Activated CD8-positive, alpha-beta T cell treated with anti-CD3 and anti-CD28 coated beads for 36 hours (primary cell): ENCODE measurements around the gene PPP3CA. TPM values are rescaled to one million over a fixed set of nuclear protein-coding genes. Genes with fewer than 3 reads are reported as not detected.
A peak's percentile ranks its signal among the peaks of the same experiment; 100 is the strongest.

Experiments
- ATAC-seq: fragments of 200-7000 bp; cut with Tn5 transposase; one replicate; pipeline ENCODE4 v1.10.0; 2021; ENCODE audit warnings: mild to moderate bottlenecking, moderate library complexity
- CTCF ChIA-PET: fragments of 350-600 bp; sonication (Branson Sonifier 250); formaldehyde crosslinking; loops from one replicate; lab custom pipeline; 2021; ENCODE audit warnings: antibody characterized with exemption; lab: Charles Lee
- POLR2A ChIA-PET: fragments of 350-600 bp; sonication (Branson Sonifier 250); formaldehyde crosslinking; loops from one replicate; lab custom pipeline; 2021; ENCODE audit warnings: antibody characterized with exemption; lab: Charles Lee
- DNase-seq: peaks from one replicate; pipeline ENCODE4 v3.0.0-alpha.2; 2020
- H3K27ac Mint-ChIP-seq: one replicate; pipeline ENCODE4 v1.8.0; 2021; ENCODE audit warnings: mild to moderate bottlenecking, mixed read lengths
- H3K27me3 Mint-ChIP-seq: one replicate; pipeline ENCODE4 v1.8.0; 2021; ENCODE audit warnings: mixed read lengths
- H3K36me3 Mint-ChIP-seq: one replicate; pipeline ENCODE4 v1.8.0; 2021; ENCODE audit warnings: low read depth, mixed read lengths
- H3K4me1 Mint-ChIP-seq: one replicate; pipeline ENCODE4 v1.8.0; 2021; ENCODE audit warnings: low read depth, mixed read lengths
- H3K4me3 Mint-ChIP-seq: one replicate; pipeline ENCODE4 v1.8.0; 2021; ENCODE audit warnings: mild to moderate bottlenecking, moderate library complexity, mixed read lengths
- H3K9me3 Mint-ChIP-seq: one replicate; pipeline ENCODE4 v1.8.0; 2021; ENCODE audit warnings: mixed read lengths
- CTCF ChIP-seq: fragments of 200-600 bp; IDR thresholded peaks from one replicate; pipeline ENCODE4 v1.8.0; 2022; ENCODE audit warnings: antibody characterized with exemption, mild to moderate bottlenecking
- intact Hi-C: fragments of 100-400 bp; cut with micrococcal nuclease; formaldehyde crosslinking; loops from one replicate; pipeline ENCODE4 v1.10.0; 2022
- total RNA-seq, 2 experiments: library from RNA; stranded (reverse); gene quantifications; one replicate each; pipeline ENCODE4 v1.2.3, GENCODE V29; 2021

PPP3CA gene
- total RNA-seq, 2 experiments from 2014 or later: 11.8 to 12.7 TPM

- Mint-ChIP-seq H3K27ac (no peak overlapping the region), H3K27me3 (no peaks in the 10 kb centered on the region), H3K4me1 (peaks cover 39% of the 10 kb centered on the region), H3K36me3 (no peaks in the 10 kb centered on the region), H3K4me3 (no peak overlapping the region), H3K9me3 (no peaks in the 10 kb centered on the region)
- DNase-seq: no peak
- intact Hi-C loops: no loop called here
- TF ChIP-seq CTCF: no peak
- ATAC-seq: no peak
- ChIA-PET POLR2A (no interaction called here), CTCF (no interaction called here)
Observed at GRCh38 chr4:101309925-101310324, 37.4 kb downstream of the PPP3CA start.

- ChIA-PET CTCF (no interaction called here), POLR2A (no interaction called here)
- Mint-ChIP-seq H3K4me3 (no peak overlapping the region), H3K4me1 (peaks cover 41% of the 10 kb centered on the region), H3K9me3 (no peaks in the 10 kb centered on the region), H3K27ac (no peak overlapping the region), H3K27me3 (no peaks in the 10 kb centered on the region), H3K36me3 (no peaks in the 10 kb centered on the region)
- intact Hi-C loops: no loop called here
- DNase-seq: no peak
- ATAC-seq: no peak
- TF ChIP-seq CTCF: no peak
Observed at GRCh38 chr4:101307899-101308298, 39.4 kb downstream of the PPP3CA start.

GRCh38 chr4:101306764-101307615 is 40.3 kb downstream of the PPP3CA start:
- no peaks in the 10 kb centered on the region for H3K27me3 Mint-ChIP-seq
- no peaks in the 10 kb centered on the region for H3K9me3 Mint-ChIP-seq
- DNase-seq (no peak), ATAC-seq (no peak)
- CTCF ChIA-PET: interaction anchor here (0.7 to 1.2 kb wide), 4 partner anchors 24 to 423 kb away, joined by 3 to 4 read pairs (median 3); no protein-coding TSS in a partner anchor
- TF ChIP-seq CTCF: no peak
- no peak overlapping the region for H3K27ac Mint-ChIP-seq
- intact Hi-C loops: no loop called here
- H3K36me3 Mint-ChIP-seq: no peaks in the 10 kb centered on the region
- H3K4me3 Mint-ChIP-seq: peak overlapping the region; percentile 60
- H3K4me1 Mint-ChIP-seq: peaks cover 38% of the 10 kb centered on the region
- POLR2A ChIA-PET: interaction anchor here (0.8 kb wide), 1 partner anchor 20 kb away, joined by 3 read pairs; no protein-coding TSS in a partner anchor

- ATAC-seq: peak; percentile 42
Observed at GRCh38 chr4:101306225-101306624, 41.1 kb downstream of the PPP3CA start.

More at GRCh38 chr4:101306225-101306624, 41.1 kb downstream of the PPP3CA start:
- DNase-seq: peak; percentile 13
- ChIA-PET POLR2A (interaction anchor here (0.8 kb wide), 1 partner anchor 19 kb away, joined by 3 read pairs; no protein-coding TSS in a partner anchor), CTCF (interaction anchor here (0.7 to 1.2 kb wide), 4 partner anchors 24 to 424 kb away, joined by 3 to 4 read pairs (median 3); no protein-coding TSS in a partner anchor)
- no peaks in the 10 kb centered on the region for H3K36me3 Mint-ChIP-seq
- peaks cover 38% of the 10 kb centered on the region for H3K4me1 Mint-ChIP-seq
- intact Hi-C loops: no loop called here
- H3K27me3 Mint-ChIP-seq: no peaks in the 10 kb centered on the region
- TF ChIP-seq CTCF: no peak
- no peaks in the 10 kb centered on the region for H3K9me3 Mint-ChIP-seq
- peak overlapping the region; percentile 46 for H3K27ac Mint-ChIP-seq
- H3K4me3 Mint-ChIP-seq: peak overlapping the region; percentile 60
